Kidney (tissue), 14 donors: ENCODE data around the gene ZBTB42. TPM values are rescaled to one million over a fixed set of nuclear protein-coding genes. Genes with fewer than 3 reads are reported as not detected.

ENCODE experiments used
- DNase-seq, 5 donors: peaks; one replicate each; pipeline ENCODE4 v3.0.0-alpha.2; 2013 to 2020
- FAIRE-seq: peaks from 2 replicates; lab custom pipeline; 2012; peaks lifted over from hg19 to GRCh38; lab: Jason Lieb, UNC
- H3K27ac ChIP-seq, 2 donors: one replicate each; pipeline ENCODE4 v1.7.0; 2013; ENCODE audit warnings: low read depth in 2 of 2, low read length in 2 of 2, inconsistent platforms in 1 of 2
- H3K27me3 ChIP-seq: one replicate; pipeline ENCODE4 v1.7.1; 2013; ENCODE audit warnings: low read length, inconsistent platforms; ENCODE audit not compliant: control insufficient read depth, insufficient read depth
- H3K36me3 ChIP-seq, 3 donors: one replicate each; pipeline versions ENCODE4 v1.7.0 to v1.7.1; 2013; ENCODE audit warnings: low read length in 3 of 3, control low read depth in 1 of 3, inconsistent platforms in 1 of 3; ENCODE audit not compliant: insufficient read depth in 3 of 3, control insufficient read depth in 2 of 3
- H3K4me1 ChIP-seq, 3 donors: one replicate each; pipeline versions ENCODE4 v1.7.0 to v1.7.1; 2013; ENCODE audit warnings: low read length in 3 of 3, inconsistent platforms in 1 of 3, low read depth in 1 of 3; ENCODE audit not compliant: control insufficient read depth in 2 of 3, insufficient read depth in 2 of 3
- H3K4me3 ChIP-seq, 3 donors: one replicate each; pipeline versions ENCODE4 v1.7.0 to v1.8.1; 2013; ENCODE audit warnings: low read length in 3 of 3, control low read depth in 1 of 3, inconsistent platforms in 1 of 3
- H3K9ac ChIP-seq, 3 donors: one replicate each; pipeline versions ENCODE4 v1.7.0 to v1.7.1; 2013; ENCODE audit warnings: low read length in 3 of 3, control low read depth in 1 of 3, inconsistent platforms in 1 of 3
- H3K9me3 ChIP-seq, 3 donors: one replicate each; pipeline versions ENCODE4 v1.7.0 to v1.7.1; 2013; ENCODE audit warnings: low read length in 3 of 3, control low read depth in 1 of 3, inconsistent platforms in 1 of 3; ENCODE audit not compliant: control insufficient read depth in 2 of 3, insufficient read depth in 1 of 3
- intact Hi-C: fragments of 100-400 bp; cut with DNase I; formaldehyde crosslinking; loops from one replicate; pipeline ENCODE4 v1.11.1; 2022
- polyA plus RNA-seq: library from polyadenylated mRNA; stranded (reverse); fragments of 350-450 nt; fragmentation: Illumina TruSeq; extraction: RNeasy Lipid Tissue Mini Kit (QIAGEN cat#74804); gene quantifications from one replicate; pipeline ENCODE4 v1.2.3, GENCODE V29; 2014; ENCODE audit warnings: low read depth, low replicate concordance; ENCODE audit not compliant: insufficient read depth
- total RNA-seq: library from RNA; stranded (reverse); fragmentation: NEBNext Ultra II Directional; extraction: Animal tissue kit (Norgen Biotek cat#: 25700); gene quantifications from one replicate; pipeline ENCODE4 v1.2.1, GENCODE V29; 2021
- TF ChIP-seq, protein P1 (sequence below): IDR thresholded peaks from 3 replicates; pipeline ENCODE4 v1.5.1; 2012; ENCODE audit warnings: mild to moderate bottlenecking, moderate library complexity, borderline replicate concordance; ENCODE audit not compliant: insufficient read depth; ENCODE audit errors: extremely low read depth
- donor health status: control.
- donor health status: control.
- donor health status: control.
- donor health status: control.
- donor health status: control.
- donor health status: DM: yes; HTN: yes; CAD: no.
- donor health status: Normal renal cell carcinoma (clear cell type).

The ZBTB42 gene
- total and polyA plus RNA-seq, 2 donors from 2014 or later, result 3.9 to 10.0 TPM

DNA sequence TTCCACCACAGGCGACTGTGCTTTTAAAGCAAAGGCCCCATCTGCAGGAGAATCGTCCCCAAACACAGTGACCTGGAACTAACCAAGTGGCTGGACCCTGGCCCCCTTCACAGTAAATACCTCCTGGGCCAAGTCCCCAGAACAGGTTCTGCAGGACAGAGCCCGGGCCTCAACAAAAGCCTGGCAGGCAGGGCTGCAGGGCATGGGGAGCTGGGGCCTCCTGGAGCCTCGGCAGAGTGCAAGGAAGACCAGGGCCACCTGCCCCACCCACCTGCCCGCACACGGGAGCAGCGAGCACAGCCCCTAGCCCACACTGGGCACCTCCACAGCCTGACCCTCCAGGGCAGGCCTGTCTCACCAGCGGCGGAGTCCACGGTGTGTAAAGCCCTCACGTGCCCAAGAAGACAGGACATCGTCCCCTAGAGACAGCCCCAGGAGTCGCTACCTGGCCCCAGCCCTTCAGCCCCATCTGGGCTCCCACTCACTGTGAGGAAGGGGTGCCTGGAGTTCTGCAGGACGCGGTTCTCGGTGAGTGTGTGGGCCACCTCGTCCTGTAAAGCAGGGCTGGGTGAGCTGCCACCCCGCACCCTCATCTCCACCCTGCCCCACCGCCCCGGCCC is 26.3 kb upstream of the ZBTB42 start:
- TF ChIP-seq, protein P1, sequence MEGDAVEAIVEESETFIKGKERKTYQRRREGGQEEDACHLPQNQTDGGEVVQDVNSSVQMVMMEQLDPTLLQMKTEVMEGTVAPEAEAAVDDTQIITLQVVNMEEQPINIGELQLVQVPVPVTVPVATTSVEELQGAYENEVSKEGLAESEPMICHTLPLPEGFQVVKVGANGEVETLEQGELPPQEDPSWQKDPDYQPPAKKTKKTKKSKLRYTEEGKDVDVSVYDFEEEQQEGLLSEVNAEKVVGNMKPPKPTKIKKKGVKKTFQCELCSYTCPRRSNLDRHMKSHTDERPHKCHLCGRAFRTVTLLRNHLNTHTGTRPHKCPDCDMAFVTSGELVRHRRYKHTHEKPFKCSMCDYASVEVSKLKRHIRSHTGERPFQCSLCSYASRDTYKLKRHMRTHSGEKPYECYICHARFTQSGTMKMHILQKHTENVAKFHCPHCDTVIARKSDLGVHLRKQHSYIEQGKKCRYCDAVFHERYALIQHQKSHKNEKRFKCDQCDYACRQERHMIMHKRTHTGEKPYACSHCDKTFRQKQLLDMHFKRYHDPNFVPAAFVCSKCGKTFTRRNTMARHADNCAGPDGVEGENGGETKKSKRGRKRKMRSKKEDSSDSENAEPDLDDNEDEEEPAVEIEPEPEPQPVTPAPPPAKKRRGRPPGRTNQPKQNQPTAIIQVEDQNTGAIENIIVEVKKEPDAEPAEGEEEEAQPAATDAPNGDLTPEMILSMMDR, result no peak
- Histone ChIP-seq H3K36me3 (peaks cover 0 to 2% (median 0%) of the 10 kb centered on the region in 3 donors), H3K4me3 (no peak overlapping the region), H3K27me3 (no peaks in the 10 kb centered on the region), H3K9ac (no peak overlapping the region), H3K9me3 (no peaks in the 10 kb centered on the region), H3K4me1 (no peaks in the 10 kb centered on the region), H3K27ac (no peak overlapping the region)
- DNase-seq (peak in 2 of 5 donors; percentile 44), FAIRE-seq (no peak)
- intact Hi-C loops, result loop anchor here (5.0 kb wide), 1 partner anchor 48 kb away; no protein-coding TSS in a partner anchor

GRCh38 chr14:104775073-104775489 is 25.8 kb upstream of the ZBTB42 start:
- H3K9ac ChIP-seq, result no peak overlapping the region
- peaks cover 0 to 2% (median 0%) of the 10 kb centered on the region in 3 donors for H3K36me3 ChIP-seq
- no peak overlapping the region for H3K27ac ChIP-seq
- no peaks in the 10 kb centered on the region for H3K9me3 ChIP-seq
- no peaks in the 10 kb centered on the region for H3K4me1 ChIP-seq
- TF ChIP-seq, protein P1, result no peak
- no peaks in the 10 kb centered on the region for H3K27me3 ChIP-seq
- no peak for FAIRE-seq
- no peak for DNase-seq
- intact Hi-C loops, result no loop called here
- H3K4me3 ChIP-seq, result no peak overlapping the region

- Histone ChIP-seq H3K9me3 (no peaks in the 10 kb centered on the region), H3K4me3 (no peak overlapping the region), H3K27me3 (no peaks in the 10 kb centered on the region), H3K27ac (no peak overlapping the region), H3K36me3 (peaks cover 0 to 2% (median 0%) of the 10 kb centered on the region in 3 donors), H3K4me1 (no peaks in the 10 kb centered on the region), H3K9ac (no peak overlapping the region)
- DNase-seq (no peak), FAIRE-seq (no peak)
- TF ChIP-seq, protein P1, result no peak
- intact Hi-C loops, result no loop called here
These were observed 24.4 kb upstream of the ZBTB42 start for GRCh38 chr14:104776481-104776880.
